ENCODE measurements around the gene DAGLA. TPM values are rescaled to one million over a fixed set of nuclear protein-coding genes. Genes with fewer than 3 reads are reported as not detected.

The DAGLA gene
- total RNA-seq, 1 experiment from 2014 or later, result 3.3 TPM

Other genes starting within 250 kb of the DAGLA start
- gene LRRC10B, start 171.6 kb upstream of the DAGLA start, total RNA-seq (2014; rRNA removed; shearing (Covaris generic)), result 0.64 and 2.4 TPM in 2 replicates
- 0.10 and 0.22 TPM in 2 replicates for gene SYT7, start 99.3 kb upstream of the DAGLA start, total RNA-seq (2014; rRNA removed; shearing (Covaris generic))
- 4.3 and 5.0 TPM in 2 replicates for gene MYRF, start 72.2 kb downstream of the DAGLA start, total RNA-seq (2014; rRNA removed; shearing (Covaris generic))
- 87.6 and 166 TPM in 2 replicates for gene TMEM258, start 112.2 kb downstream of the DAGLA start, total RNA-seq (2014; rRNA removed; shearing (Covaris generic))
- gene FEN1, start 112.5 kb downstream of the DAGLA start, total RNA-seq (2014; rRNA removed; shearing (Covaris generic)), result 106 and 150 TPM in 2 replicates
- 57.7 and 69.5 TPM in 2 replicates for gene FADS1, start 136.6 kb downstream of the DAGLA start, total RNA-seq (2014; rRNA removed; shearing (Covaris generic))
- 224 and 254 TPM in 2 replicates for gene FADS2, start 147.9 kb downstream of the DAGLA start, total RNA-seq (2014; rRNA removed; shearing (Covaris generic))
- gene FADS3, start 211.2 kb downstream of the DAGLA start, total RNA-seq (2014; rRNA removed; shearing (Covaris generic)), result 82.9 and 102 TPM in 2 replicates
- gene RAB3IL1, start 237.2 kb downstream of the DAGLA start, total RNA-seq (2014; rRNA removed; shearing (Covaris generic)), result 0.12 and 1.4 TPM in 2 replicates